ENCODE data around the gene REPS1.

DNA sequence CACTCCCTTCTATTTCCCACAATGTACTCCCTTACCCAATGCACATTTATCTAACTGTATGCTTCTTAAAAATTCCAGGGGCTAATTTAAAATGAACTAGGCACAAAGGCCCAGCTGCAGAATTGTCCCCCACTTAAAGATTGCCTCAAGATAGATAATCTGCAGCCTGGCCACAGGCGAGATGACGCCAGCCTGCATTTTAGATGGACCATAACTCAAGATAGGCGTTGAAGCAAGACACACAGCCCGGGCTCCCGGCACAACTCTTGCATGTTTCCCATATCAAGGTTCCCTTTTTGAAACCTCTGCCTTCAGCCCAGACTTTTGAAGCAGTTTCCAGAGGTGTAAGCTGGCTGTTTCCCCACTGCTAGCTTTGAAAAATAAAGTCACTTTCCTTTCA, 3.2 kb upstream of the REPS1 start:
- no peak for TF ChIP-seq POLR2A (IDR thresholded peaks at IDR 0.05; ENCODE audit: low read length)
- TF ChIP-seq GATA1 (IDR thresholded peaks at IDR 0.05; ENCODE audit: low read depth, low read length): no peak

Measured in erythroblast (primary cell).